MCF 10A (cell line): Measurements from ENCODE around the gene USH1G. TPM values are rescaled to one million over a fixed set of nuclear protein-coding genes. Genes with fewer than 3 reads are reported as not detected.
A peak's percentile ranks its signal among the peaks of the same experiment; 100 is the strongest.
"Not testable (repeated sequence)": the region's sequence is repeated elsewhere in the genome, so short reads cannot be mapped to it uniquely, and the experiment has no call there.

ENCODE experiments used
- BruUV-seq: library from RNA; stranded (reverse); fragments of 400-500 nt; replicated peaks from 2 replicates; lab custom pipeline; 2021; lab: Mats Ljungman, UMichigan
- CTCF ChIA-PET: fragments of 300-600 bp; sonication (Branson Sonifier 250); formaldehyde crosslinking; extraction: SDS; loops from one replicate; lab custom pipeline; 2021; ENCODE audit warnings: antibody characterized with exemption, inconsistent platforms; lab: Yijun Ruan, JAX
- POLR2A ChIA-PET: fragments of 300-600, 350-650 bp; sonication (Branson Sonifier 250); formaldehyde crosslinking; extraction: SDS; loops from one replicate; lab custom pipeline; 2020; ENCODE audit warnings: antibody characterized with exemption, inconsistent platforms; lab: Yijun Ruan, JAX
- DNase-seq: peaks from one replicate; pipeline ENCODE4 v3.0.0-alpha.2; 2018; ENCODE audit not compliant: unreplicated experiment
- H3K27ac Mint-ChIP-seq: one replicate; pipeline ENCODE4 v1.8.0; 2022; ENCODE audit warnings: mild to moderate bottlenecking, low read depth, mixed read lengths; ENCODE audit not compliant: unreplicated experiment
- H3K27me3 Mint-ChIP-seq: one replicate; pipeline ENCODE4 v1.8.0; 2022; ENCODE audit warnings: mixed read lengths; ENCODE audit not compliant: insufficient read depth, unreplicated experiment
- H3K36me3 Mint-ChIP-seq: one replicate; pipeline ENCODE4 v1.8.0; 2022; ENCODE audit warnings: mild to moderate bottlenecking, moderate library complexity, mixed read lengths; ENCODE audit not compliant: insufficient read depth, unreplicated experiment
- H3K4me1 Mint-ChIP-seq: one replicate; pipeline ENCODE4 v1.8.0; 2022; ENCODE audit warnings: mixed read lengths; ENCODE audit not compliant: insufficient read depth, unreplicated experiment
- H3K4me3 Mint-ChIP-seq: one replicate; pipeline ENCODE4 v1.8.0; 2022; ENCODE audit warnings: mild to moderate bottlenecking, moderate library complexity, mixed read lengths; ENCODE audit not compliant: unreplicated experiment
- H3K9me3 Mint-ChIP-seq: one replicate; pipeline ENCODE4 v1.8.0; 2022; ENCODE audit warnings: mixed read lengths; ENCODE audit not compliant: unreplicated experiment
- intact Hi-C: fragments of 100-400 bp; cut with micrococcal nuclease; formaldehyde crosslinking; loops from 2 replicates; pipeline ENCODE4 v1.14.1; 2022
- total RNA-seq: library from RNA; stranded (reverse); gene quantifications from 2 replicates; pipeline ENCODE4 v1.2.3, GENCODE V29; 2022
- TF ChIP-seq, protein P1 (sequence below): fragments of 200-600 bp; IDR thresholded peaks from one replicate; pipeline ENCODE4 v1.8.0; 2022; ENCODE audit warnings: antibody characterized with exemption, mild to moderate bottlenecking; ENCODE audit not compliant: unreplicated experiment

The USH1G gene
- total RNA-seq, 1 experiment from 2014 or later = not detected

DNA sequence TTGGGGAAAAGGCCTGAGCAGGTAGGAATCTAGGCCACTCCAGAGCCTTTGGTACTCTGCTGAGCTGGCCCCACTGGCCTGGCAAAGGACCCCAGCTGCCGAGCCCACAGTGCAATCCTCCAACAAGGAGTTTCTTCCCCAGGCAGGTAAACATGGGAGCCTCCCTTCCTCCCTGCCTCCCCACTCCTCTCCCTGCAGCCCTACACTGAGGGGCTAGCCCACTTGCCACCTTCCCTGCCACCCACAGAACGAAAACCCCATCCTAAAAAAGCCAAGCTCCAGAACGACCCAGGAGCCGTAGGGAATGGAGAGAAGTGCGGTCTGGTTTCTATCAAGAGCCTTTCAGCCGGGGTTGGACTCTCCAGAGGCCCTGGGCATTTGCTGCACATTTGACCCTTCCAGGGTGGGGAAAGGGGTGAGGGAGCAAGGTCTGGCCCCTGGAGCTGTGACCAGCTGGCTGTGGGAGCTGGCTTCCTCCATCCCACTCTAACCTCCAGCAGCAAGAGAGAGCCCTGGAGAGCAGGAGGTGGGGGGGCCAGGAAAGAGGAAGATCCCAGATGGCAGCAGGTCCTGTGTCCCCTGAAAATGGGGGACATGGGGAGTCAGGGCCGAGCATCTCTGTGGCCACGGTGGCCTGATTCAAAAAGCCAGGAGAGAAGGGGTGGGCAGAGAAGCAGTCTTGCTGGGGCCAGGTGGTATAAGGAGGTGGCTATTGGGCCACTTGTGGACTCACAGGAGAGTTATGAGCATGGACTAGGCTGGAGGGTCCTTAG is 48.2 kb upstream of the USH1G start:
- no peak for DNase-seq
- no peak overlapping the region for H3K27ac Mint-ChIP-seq
- H3K9me3 Mint-ChIP-seq = no peaks in the 10 kb centered on the region
- TF ChIP-seq, protein P1, sequence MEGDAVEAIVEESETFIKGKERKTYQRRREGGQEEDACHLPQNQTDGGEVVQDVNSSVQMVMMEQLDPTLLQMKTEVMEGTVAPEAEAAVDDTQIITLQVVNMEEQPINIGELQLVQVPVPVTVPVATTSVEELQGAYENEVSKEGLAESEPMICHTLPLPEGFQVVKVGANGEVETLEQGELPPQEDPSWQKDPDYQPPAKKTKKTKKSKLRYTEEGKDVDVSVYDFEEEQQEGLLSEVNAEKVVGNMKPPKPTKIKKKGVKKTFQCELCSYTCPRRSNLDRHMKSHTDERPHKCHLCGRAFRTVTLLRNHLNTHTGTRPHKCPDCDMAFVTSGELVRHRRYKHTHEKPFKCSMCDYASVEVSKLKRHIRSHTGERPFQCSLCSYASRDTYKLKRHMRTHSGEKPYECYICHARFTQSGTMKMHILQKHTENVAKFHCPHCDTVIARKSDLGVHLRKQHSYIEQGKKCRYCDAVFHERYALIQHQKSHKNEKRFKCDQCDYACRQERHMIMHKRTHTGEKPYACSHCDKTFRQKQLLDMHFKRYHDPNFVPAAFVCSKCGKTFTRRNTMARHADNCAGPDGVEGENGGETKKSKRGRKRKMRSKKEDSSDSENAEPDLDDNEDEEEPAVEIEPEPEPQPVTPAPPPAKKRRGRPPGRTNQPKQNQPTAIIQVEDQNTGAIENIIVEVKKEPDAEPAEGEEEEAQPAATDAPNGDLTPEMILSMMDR = no peak
- POLR2A ChIA-PET = interaction anchor here (0.6 to 2.3 kb wide), 4 partner anchors 10 to 198 kb away, joined by 3 to 9 read pairs (median 4); partner anchors contain the start of gene ARMC7
- peaks cover 6% of the 10 kb centered on the region for H3K4me1 Mint-ChIP-seq
- intact Hi-C loops = no loop called here
- no peaks in the 10 kb centered on the region for H3K36me3 Mint-ChIP-seq
- no TSS peak for BruUV-seq
- peak overlapping the region; percentile 47 for H3K4me3 Mint-ChIP-seq
- CTCF ChIA-PET = interaction anchor here (0.6 to 1.3 kb wide), 5 partner anchors 13 to 300 kb away, joined by 3 to 6 read pairs (median 4); no protein-coding TSS in a partner anchor
- H3K27me3 Mint-ChIP-seq = peaks cover 14% of the 10 kb centered on the region

DNA sequence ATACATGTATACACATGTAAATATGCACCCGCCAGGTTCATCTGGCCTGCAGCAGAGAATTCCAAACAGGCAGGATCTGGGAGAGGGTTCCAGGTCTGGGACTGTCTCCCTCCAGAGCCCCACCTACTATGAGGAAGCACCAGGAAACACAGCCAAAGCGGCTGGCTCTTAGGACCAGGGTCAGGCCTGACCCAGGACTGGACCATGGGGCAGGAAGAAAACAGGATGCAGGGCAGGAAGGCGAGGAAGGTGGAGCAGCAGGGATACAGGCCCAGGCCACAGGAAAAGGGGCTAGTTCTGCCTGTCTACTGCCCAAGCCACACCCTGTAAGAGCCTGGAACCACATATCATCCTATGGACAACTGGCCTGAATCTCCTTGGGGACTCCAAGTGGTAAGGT is 47.3 kb upstream of the USH1G start:
- no peak overlapping the region for H3K4me3 Mint-ChIP-seq
- no TSS peak for BruUV-seq
- no peak for DNase-seq
- CTCF ChIA-PET = interaction anchor here (0.6 to 1.0 kb wide), 2 partner anchors 42 to 214 kb away, joined by 3 read pairs; partner anchors contain the start of gene MRPL58
- TF ChIP-seq, protein P1 = no peak
- peaks cover 9% of the 10 kb centered on the region for H3K4me1 Mint-ChIP-seq
- H3K9me3 Mint-ChIP-seq = no peaks in the 10 kb centered on the region
- POLR2A ChIA-PET = interaction anchor here (2.3 kb wide), 1 partner anchor 9 kb away, joined by 9 read pairs; no protein-coding TSS in a partner anchor
- H3K36me3 Mint-ChIP-seq = no peaks in the 10 kb centered on the region
- H3K27me3 Mint-ChIP-seq = peaks cover 14% of the 10 kb centered on the region
- intact Hi-C loops = no loop called here
- H3K27ac Mint-ChIP-seq = peak overlapping the region; percentile 66

- H3K9me3 Mint-ChIP-seq, H3K36me3 Mint-ChIP-seq, DNase-seq, H3K4me3 Mint-ChIP-seq, H3K27ac Mint-ChIP-seq, intact Hi-C loops, BruUV-seq: not testable (repeated sequence)
- CTCF ChIA-PET = interaction anchor here (0.5 to 2.4 kb wide), 4 partner anchors 10 to 45 kb away, joined by 3 to 11 read pairs (median 4); partner anchors contain the start of genes MRPL58 and OTOP2
- POLR2A ChIA-PET = interaction anchor here (1.2 kb wide), 1 partner anchor 96 kb away, joined by 3 read pairs; the partner anchor contains the start of gene FDXR
- H3K4me1 Mint-ChIP-seq = peaks cover 13% of the 10 kb centered on the region
- H3K27me3 Mint-ChIP-seq = peaks cover 14% of the 10 kb centered on the region
Observed at GRCh38 chr17:74969501-74969900, 46.4 kb upstream of the USH1G start.

GRCh38 chr17:74968361-74968780 is 45.3 kb upstream of the USH1G start:
- Mint-ChIP-seq H3K27me3 (peaks cover 10% of the 10 kb centered on the region), H3K4me1 (peaks cover 13% of the 10 kb centered on the region), H3K4me3 (no peak overlapping the region), H3K9me3 (no peaks in the 10 kb centered on the region), H3K36me3 (no peaks in the 10 kb centered on the region), H3K27ac (no peak overlapping the region)
- CTCF ChIA-PET = interaction anchor here (0.6 to 2.4 kb wide), 4 partner anchors 10 to 354 kb away, joined by 3 to 11 read pairs (median 4); partner anchors contain the start of gene OTOP2
- intact Hi-C loops = no loop called here
- POLR2A ChIA-PET = no interaction called here
- TF ChIP-seq, protein P1 = no peak
- DNase-seq = no peak
- no TSS peak for BruUV-seq
